ENCODE data around the gene WDR17. TPM values are rescaled to one million over a fixed set of nuclear protein-coding genes. Genes with fewer than 3 reads are reported as not detected.

WDR17 gene
- total and polyA plus RNA-seq, 4 donors, result 0.38 to 3.3 (median 2.9) TPM

DNA sequence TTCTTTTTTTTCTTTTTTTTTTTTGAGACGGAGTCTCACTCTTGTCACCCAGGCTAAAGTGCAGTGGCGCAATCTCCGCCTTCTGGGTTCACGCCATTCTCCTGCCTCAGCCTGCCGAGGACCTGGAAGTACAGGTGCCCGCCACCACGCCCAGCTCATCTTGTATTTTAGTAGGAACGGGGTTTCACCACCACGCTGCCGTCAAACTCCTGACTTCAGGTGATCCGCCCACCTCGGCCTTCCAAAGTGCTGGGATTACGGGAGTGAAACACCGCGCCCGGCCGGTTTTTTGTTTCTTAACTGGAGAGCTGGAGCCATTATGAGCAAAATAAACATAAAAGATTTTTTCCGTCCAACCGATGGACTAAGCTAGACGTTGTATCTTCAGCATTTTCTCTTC is 1.9 kb upstream of the WDR17 start:
- no peak overlapping the region for H3K27ac ChIP-seq (ENCODE audit: low read depth in 1 of 2, low read length in 2 of 2)
- H3K36me3 ChIP-seq (ENCODE audit: control insufficient read depth in 1 of 2, insufficient read depth in 2 of 2, low read length in 1 of 2), result no peaks in the 10 kb centered on the region
- no peak for ATAC-seq (ENCODE audit: low FRiP score)
- WGBS, 2 donors, result 89 to 90% methylated on average over 20 of the region's 20 CpGs
- intact Hi-C loops (cut with DNase I), result no loop called here
- H3K27me3 ChIP-seq (ENCODE audit: control insufficient read depth in 1 of 2, insufficient read depth in 2 of 2, low read length in 1 of 2), result no peaks in the 10 kb centered on the region
- H3K4me1 ChIP-seq (ENCODE audit: control insufficient read depth in 1 of 2, insufficient read depth in 2 of 2, low read length in 2 of 2), result no peaks in the 10 kb centered on the region
- no peak overlapping the region for H3K4me3 ChIP-seq (ENCODE audit: low read length in 2 of 2)
- no peaks in the 10 kb centered on the region for H3K9me3 ChIP-seq (ENCODE audit: control insufficient read depth, low read length)
- no peak for DNase-seq

DNA sequence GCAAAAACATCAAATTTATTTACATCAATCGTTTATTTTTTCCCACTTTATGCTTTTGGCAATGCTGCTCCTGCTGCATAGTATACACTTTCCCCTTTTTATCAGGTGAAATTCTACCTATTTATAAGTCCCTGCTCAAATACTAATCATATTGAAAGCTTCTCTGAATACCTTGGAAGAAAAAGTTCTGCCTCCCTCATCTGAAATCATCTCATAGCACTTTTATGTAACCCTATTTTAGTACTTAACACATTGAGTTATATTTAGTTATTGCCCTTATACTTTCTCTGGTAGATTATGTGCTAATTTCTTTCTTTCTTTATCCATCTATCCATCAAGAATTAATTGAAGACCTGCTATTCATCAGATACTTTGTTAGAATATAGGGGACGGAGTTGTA is 1.1 kb upstream of the WDR17 start:
- H3K4me1 ChIP-seq (ENCODE audit: control insufficient read depth in 1 of 2, insufficient read depth in 2 of 2, low read length in 2 of 2), result no peaks in the 10 kb centered on the region
- ATAC-seq (ENCODE audit: low FRiP score), result no peak
- WGBS, 2 donors, result 96 to 97% methylated on average over 2 of the region's 2 CpGs
- intact Hi-C loops (cut with DNase I), result no loop called here
- H3K9me3 ChIP-seq (ENCODE audit: control insufficient read depth, low read length), result no peaks in the 10 kb centered on the region
- no peak overlapping the region for H3K27ac ChIP-seq (ENCODE audit: low read depth in 1 of 2, low read length in 2 of 2)
- no peak overlapping the region for H3K4me3 ChIP-seq (ENCODE audit: low read length in 2 of 2)
- no peak for DNase-seq
- H3K27me3 ChIP-seq (ENCODE audit: control insufficient read depth in 1 of 2, insufficient read depth in 2 of 2, low read length in 1 of 2), result no peaks in the 10 kb centered on the region
- no peaks in the 10 kb centered on the region for H3K36me3 ChIP-seq (ENCODE audit: control insufficient read depth in 1 of 2, insufficient read depth in 2 of 2, low read length in 1 of 2)

DNA sequence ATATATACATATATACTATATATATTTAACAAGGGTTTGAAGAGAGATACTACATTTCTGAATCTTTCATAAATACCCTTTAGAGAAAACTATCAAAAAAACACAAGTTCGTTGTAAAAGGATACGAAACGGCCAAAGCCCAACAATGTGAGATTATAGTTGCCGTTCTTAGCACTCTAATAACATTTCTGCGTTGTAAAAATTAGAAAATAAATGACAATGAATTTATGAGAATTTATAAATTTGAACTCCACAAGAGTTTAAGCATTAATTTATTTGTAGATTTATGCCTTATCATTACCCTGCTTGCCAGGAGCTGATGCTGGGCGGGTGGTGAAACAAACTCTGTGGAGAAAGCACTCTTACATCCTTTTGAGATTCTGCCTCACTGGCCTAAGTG is 1.1 kb downstream of the WDR17 start:
- Histone ChIP-seq H3K4me3 (ENCODE audit: low read length in 2 of 2) (no peak overlapping the region), H3K4me1 (ENCODE audit: control insufficient read depth in 1 of 2, insufficient read depth in 2 of 2, low read length in 2 of 2) (no peaks in the 10 kb centered on the region), H3K36me3 (ENCODE audit: control insufficient read depth in 1 of 2, insufficient read depth in 2 of 2, low read length in 1 of 2) (no peaks in the 10 kb centered on the region), H3K27me3 (ENCODE audit: control insufficient read depth in 1 of 2, insufficient read depth in 2 of 2, low read length in 1 of 2) (no peaks in the 10 kb centered on the region), H3K27ac (ENCODE audit: low read depth in 1 of 2, low read length in 2 of 2) (no peak overlapping the region), H3K9me3 (ENCODE audit: control insufficient read depth, low read length) (no peaks in the 10 kb centered on the region)
- no peak for ATAC-seq (ENCODE audit: low FRiP score)
- intact Hi-C loops (cut with DNase I), result no loop called here
- WGBS, 2 donors, result 59 to 61% methylated on average over 6 of the region's 6 CpGs
- no peak for DNase-seq

DNA sequence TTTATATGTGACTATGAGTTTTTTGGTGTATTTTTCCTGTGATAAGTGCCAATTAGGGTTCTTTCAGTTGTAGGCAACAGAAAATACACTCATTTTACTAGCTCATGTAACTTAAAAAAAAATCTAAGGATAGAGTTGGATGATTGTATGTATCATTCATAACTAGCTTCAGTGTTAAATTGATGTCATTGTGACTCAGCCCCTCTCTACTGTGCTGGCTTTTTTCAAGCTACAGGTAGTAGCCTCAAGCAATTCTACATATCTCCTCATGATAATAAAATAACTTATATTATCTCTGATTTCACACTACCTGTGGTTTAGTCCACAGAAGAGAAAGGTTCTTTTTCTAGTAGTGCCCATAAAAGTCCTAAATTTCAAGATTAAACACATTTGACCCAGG is 11.9 kb downstream of the WDR17 start:
- ATAC-seq (ENCODE audit: low FRiP score), result no peak
- intact Hi-C loops (cut with DNase I), result no loop called here
- DNase-seq, result no peak
- H3K27me3 ChIP-seq (ENCODE audit: control insufficient read depth in 1 of 2, insufficient read depth in 2 of 2, low read length in 1 of 2), result no peaks in the 10 kb centered on the region
- H3K27ac ChIP-seq (ENCODE audit: low read depth in 1 of 2, low read length in 2 of 2), result no peak overlapping the region
- H3K4me3 ChIP-seq (ENCODE audit: low read length in 2 of 2), result no peak overlapping the region
- H3K9me3 ChIP-seq (ENCODE audit: control insufficient read depth, low read length), result no peaks in the 10 kb centered on the region
- H3K4me1 ChIP-seq (ENCODE audit: control insufficient read depth in 1 of 2, insufficient read depth in 2 of 2, low read length in 2 of 2), result no peaks in the 10 kb centered on the region
- no peaks in the 10 kb centered on the region for H3K36me3 ChIP-seq (ENCODE audit: control insufficient read depth in 1 of 2, insufficient read depth in 2 of 2, low read length in 1 of 2)

DNA sequence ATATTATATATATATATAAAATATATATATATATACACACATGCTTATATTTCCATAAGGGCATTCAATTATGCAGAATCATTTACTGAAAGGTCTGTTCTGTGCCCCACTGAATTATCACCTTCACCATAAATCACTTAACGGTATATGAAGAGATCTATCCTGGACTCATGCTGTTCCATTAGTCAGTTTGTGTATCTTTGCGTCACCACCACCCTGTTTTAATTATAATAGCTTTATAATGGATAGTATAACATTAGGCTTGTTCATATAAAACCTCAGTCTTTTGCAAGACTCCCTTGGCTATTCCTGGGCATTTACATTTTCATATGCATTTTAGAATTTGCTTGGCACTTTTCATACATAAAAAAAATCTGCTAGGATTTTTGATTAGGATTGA is 19.1 kb downstream of the WDR17 start:
- intact Hi-C loops (cut with DNase I), result no loop called here
- H3K27ac ChIP-seq (ENCODE audit: low read depth in 1 of 2, low read length in 2 of 2), result no peak overlapping the region
- no peaks in the 10 kb centered on the region for H3K9me3 ChIP-seq (ENCODE audit: control insufficient read depth, low read length)
- 78 to 83% methylated on average over 2 of the region's 2 CpGs for WGBS, 2 donors
- no peak for DNase-seq
- no peak overlapping the region for H3K4me3 ChIP-seq (ENCODE audit: low read length in 2 of 2)
- no peaks in the 10 kb centered on the region for H3K4me1 ChIP-seq (ENCODE audit: control insufficient read depth in 1 of 2, insufficient read depth in 2 of 2, low read length in 2 of 2)
- no peaks in the 10 kb centered on the region for H3K36me3 ChIP-seq (ENCODE audit: control insufficient read depth in 1 of 2, insufficient read depth in 2 of 2, low read length in 1 of 2)
- no peaks in the 10 kb centered on the region for H3K27me3 ChIP-seq (ENCODE audit: control insufficient read depth in 1 of 2, insufficient read depth in 2 of 2, low read length in 1 of 2)
- ATAC-seq (ENCODE audit: low FRiP score), result no peak

DNA sequence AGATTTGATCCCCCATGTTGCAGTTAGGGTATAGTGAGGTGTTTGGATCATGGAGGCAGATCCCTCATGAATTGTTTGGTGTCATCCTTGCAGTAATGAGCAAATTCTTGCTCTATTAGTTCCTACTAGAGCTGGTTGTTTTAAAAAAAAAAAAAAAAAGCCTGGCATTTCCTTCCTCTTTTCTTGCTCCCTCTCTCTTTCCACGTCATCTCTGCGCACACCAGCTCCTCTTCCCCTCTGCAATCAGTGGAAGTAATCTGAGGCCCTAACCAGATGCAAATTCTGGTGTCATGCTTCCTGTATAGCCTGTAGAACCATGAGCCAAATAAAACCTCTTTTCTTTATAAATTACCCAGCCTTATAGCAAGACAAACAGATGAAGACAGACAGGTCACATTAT is 24.5 kb downstream of the WDR17 start:
- no peaks in the 10 kb centered on the region for H3K4me1 ChIP-seq (ENCODE audit: control insufficient read depth in 1 of 2, insufficient read depth in 2 of 2, low read length in 2 of 2)

DNA sequence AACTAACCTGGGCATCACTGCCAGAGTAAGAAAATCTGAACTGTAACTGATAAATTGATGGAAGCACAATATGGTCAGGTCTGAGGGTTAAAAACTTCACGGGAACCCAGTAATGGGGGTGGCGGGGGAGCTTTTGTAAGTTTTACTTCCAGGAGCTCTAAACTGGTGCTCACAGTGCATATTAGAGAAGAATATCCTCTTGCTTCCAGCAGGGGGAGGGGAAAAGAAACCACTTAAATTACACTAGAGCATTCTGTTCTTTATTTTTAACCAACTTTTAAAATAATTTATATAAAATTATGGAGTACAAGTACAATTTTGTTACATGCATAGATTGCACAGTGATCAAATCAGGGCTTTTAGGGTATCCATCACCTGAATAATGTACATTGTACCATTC is 33.7 kb downstream of the WDR17 start:
- 89 to 90% methylated on average over 2 of the region's 2 CpGs for WGBS, 2 donors
- H3K27me3 ChIP-seq (ENCODE audit: control insufficient read depth in 1 of 2, insufficient read depth in 2 of 2, low read length in 1 of 2), result no peaks in the 10 kb centered on the region
- no peaks in the 10 kb centered on the region for H3K4me1 ChIP-seq (ENCODE audit: control insufficient read depth in 1 of 2, insufficient read depth in 2 of 2, low read length in 2 of 2)
- ATAC-seq (ENCODE audit: low FRiP score) (no peak), DNase-seq (no peak)
- no peak overlapping the region for H3K27ac ChIP-seq (ENCODE audit: low read depth in 1 of 2, low read length in 2 of 2)
- no peaks in the 10 kb centered on the region for H3K36me3 ChIP-seq (ENCODE audit: control insufficient read depth in 1 of 2, insufficient read depth in 2 of 2, low read length in 1 of 2)
- no peaks in the 10 kb centered on the region for H3K9me3 ChIP-seq (ENCODE audit: control insufficient read depth, low read length)
- no peak overlapping the region for H3K4me3 ChIP-seq (ENCODE audit: low read length in 2 of 2)
- intact Hi-C loops (cut with DNase I), result no loop called here

More for the DNA sequence above, 24.5 kb downstream of the WDR17 start:
- Histone ChIP-seq H3K9me3 (ENCODE audit: control insufficient read depth, low read length) (no peaks in the 10 kb centered on the region), H3K4me3 (ENCODE audit: low read length in 2 of 2) (no peak overlapping the region), H3K27ac (ENCODE audit: low read depth in 1 of 2, low read length in 2 of 2) (no peak overlapping the region), H3K36me3 (ENCODE audit: control insufficient read depth in 1 of 2, insufficient read depth in 2 of 2, low read length in 1 of 2) (no peaks in the 10 kb centered on the region), H3K27me3 (ENCODE audit: control insufficient read depth in 1 of 2, insufficient read depth in 2 of 2, low read length in 1 of 2) (no peaks in the 10 kb centered on the region)
- 53 to 76% methylated on average over 2 of the region's 2 CpGs for WGBS, 2 donors
- intact Hi-C loops (cut with DNase I), result no loop called here
- DNase-seq (peak in 1 of 2 donors; percentile 59), ATAC-seq (ENCODE audit: low FRiP score) (no peak)

DNA sequence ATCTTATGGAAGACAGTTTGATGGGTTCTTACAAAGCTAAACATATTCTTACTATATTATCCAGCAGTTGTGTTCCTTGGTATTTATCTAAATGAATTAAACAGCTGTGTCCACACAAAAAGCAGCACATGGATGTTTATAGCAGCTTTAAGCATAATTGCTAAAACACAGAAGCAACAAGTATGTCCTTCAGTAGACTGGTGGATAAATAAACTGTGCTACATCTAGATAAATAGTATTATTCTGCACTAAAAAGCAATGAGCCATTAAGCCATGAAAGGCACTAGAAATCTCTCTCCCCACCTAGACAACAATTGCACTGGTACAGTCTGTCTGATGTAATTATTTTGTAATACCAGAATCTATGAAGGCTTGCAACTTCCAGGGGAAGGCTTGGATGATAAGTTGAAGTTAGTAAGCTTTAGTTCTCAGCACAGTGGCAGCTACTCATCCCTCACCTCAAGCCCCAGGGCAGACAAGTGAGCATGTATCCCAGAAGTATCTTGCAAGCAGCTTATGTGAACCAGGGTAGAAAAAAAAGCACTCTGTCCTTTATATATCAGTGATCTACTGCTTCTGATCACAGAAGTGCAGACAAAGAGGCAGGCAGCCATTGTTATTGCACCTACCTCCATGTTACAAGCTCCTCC is 36.9 kb downstream of the WDR17 start:
- no peaks in the 10 kb centered on the region for H3K9me3 ChIP-seq (ENCODE audit: control insufficient read depth, low read length)
- no peak overlapping the region for H3K4me3 ChIP-seq (ENCODE audit: low read length in 2 of 2)
- intact Hi-C loops (cut with DNase I), result no loop called here
- no peak overlapping the region for H3K27ac ChIP-seq (ENCODE audit: low read depth in 1 of 2, low read length in 2 of 2)
- H3K27me3 ChIP-seq (ENCODE audit: control insufficient read depth in 1 of 2, insufficient read depth in 2 of 2, low read length in 1 of 2), result no peaks in the 10 kb centered on the region
- no peaks in the 10 kb centered on the region for H3K4me1 ChIP-seq (ENCODE audit: control insufficient read depth in 1 of 2, insufficient read depth in 2 of 2, low read length in 2 of 2)
- no peaks in the 10 kb centered on the region for H3K36me3 ChIP-seq (ENCODE audit: control insufficient read depth in 1 of 2, insufficient read depth in 2 of 2, low read length in 1 of 2)
- ATAC-seq (ENCODE audit: low FRiP score), result no peak
- DNase-seq, result no peak

DNA sequence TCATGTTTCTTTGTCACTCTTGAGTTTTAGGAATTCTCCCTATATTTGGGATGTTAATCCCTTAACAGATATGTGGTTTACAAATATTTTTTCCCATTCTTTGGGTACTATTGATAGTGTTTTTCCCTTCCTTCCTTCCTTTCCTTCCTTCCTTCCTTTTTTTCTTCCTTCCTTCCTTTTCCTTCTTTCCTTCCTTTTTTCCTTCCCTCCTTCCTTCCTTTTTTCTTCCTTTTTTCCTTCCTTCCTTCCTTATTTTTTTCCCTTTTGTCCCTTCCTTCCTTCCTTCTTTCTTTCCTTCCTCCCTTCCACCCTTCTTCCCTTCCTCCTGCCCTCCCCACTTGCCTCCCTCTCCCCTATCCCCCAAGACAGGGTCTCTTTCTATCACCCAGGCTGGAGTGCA is 42.1 kb downstream of the WDR17 start:
- Histone ChIP-seq H3K27ac (ENCODE audit: low read depth in 1 of 2, low read length in 2 of 2) (no peak overlapping the region), H3K36me3 (ENCODE audit: control insufficient read depth in 1 of 2, insufficient read depth in 2 of 2, low read length in 1 of 2) (no peaks in the 10 kb centered on the region), H3K4me1 (ENCODE audit: control insufficient read depth in 1 of 2, insufficient read depth in 2 of 2, low read length in 2 of 2) (no peaks in the 10 kb centered on the region), H3K27me3 (ENCODE audit: control insufficient read depth in 1 of 2, insufficient read depth in 2 of 2, low read length in 1 of 2) (no peaks in the 10 kb centered on the region), H3K4me3 (ENCODE audit: low read length in 2 of 2) (no peak overlapping the region), H3K9me3 (ENCODE audit: control insufficient read depth, low read length) (no peaks in the 10 kb centered on the region)
- intact Hi-C loops (cut with DNase I), result no loop called here
- ATAC-seq (ENCODE audit: low FRiP score) (no peak), DNase-seq (no peak)
